Lower leg skin (tissue), 3 donors: Measurements from ENCODE around the gene WDR4.

Experiments
- POLR2A ChIP-seq, 2 donors: fragments of 450-650 bp; IDR thresholded peaks; one replicate each; pipeline ENCODE4 v1.6.1; 2016 to 2017; ENCODE audit warnings: antibody characterized with exemption in 2 of 2, mild to moderate bottlenecking in 1 of 2, moderate library complexity in 1 of 2
- TF ChIP-seq, protein P1 (sequence below), 3 donors: fragments of 450-650 bp; IDR thresholded peaks; one replicate each; pipeline ENCODE4 v1.5.1; 2016; ENCODE audit warnings: antibody characterized with exemption in 3 of 3, mild to moderate bottlenecking in 3 of 3, moderate library complexity in 2 of 3

DNA sequence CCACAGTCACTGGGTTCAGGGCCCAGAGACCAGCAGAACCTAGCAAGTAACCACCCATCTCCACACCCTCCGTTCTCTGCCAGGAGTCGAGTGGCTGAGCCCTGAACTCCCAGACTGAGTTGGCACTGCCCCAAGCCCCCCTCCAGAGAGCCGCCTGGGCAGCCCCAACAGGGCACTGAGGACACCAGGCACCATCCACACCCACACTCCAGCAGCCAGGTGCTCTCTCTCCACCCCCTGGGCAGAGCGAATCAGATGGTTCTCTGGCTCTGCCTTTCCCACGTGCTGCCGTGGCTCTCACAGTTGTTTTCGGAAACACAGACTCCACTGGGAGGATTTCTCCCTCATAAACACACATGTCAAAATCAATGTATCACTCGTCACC, 13.6 kb downstream of the WDR4 start:
- TF ChIP-seq POLR2A (IDR thresholded peaks at IDR 0.05) = no peak
- TF ChIP-seq, protein P1, sequence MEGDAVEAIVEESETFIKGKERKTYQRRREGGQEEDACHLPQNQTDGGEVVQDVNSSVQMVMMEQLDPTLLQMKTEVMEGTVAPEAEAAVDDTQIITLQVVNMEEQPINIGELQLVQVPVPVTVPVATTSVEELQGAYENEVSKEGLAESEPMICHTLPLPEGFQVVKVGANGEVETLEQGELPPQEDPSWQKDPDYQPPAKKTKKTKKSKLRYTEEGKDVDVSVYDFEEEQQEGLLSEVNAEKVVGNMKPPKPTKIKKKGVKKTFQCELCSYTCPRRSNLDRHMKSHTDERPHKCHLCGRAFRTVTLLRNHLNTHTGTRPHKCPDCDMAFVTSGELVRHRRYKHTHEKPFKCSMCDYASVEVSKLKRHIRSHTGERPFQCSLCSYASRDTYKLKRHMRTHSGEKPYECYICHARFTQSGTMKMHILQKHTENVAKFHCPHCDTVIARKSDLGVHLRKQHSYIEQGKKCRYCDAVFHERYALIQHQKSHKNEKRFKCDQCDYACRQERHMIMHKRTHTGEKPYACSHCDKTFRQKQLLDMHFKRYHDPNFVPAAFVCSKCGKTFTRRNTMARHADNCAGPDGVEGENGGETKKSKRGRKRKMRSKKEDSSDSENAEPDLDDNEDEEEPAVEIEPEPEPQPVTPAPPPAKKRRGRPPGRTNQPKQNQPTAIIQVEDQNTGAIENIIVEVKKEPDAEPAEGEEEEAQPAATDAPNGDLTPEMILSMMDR (IDR thresholded peaks at IDR 0.05) = no peak
